NB4 (cell line): ENCODE results near the gene MEF2A.

ENCODE experiments used
- DNase-seq: peaks from one replicate; pipeline ENCODE4 v3.0.0; 2010; ENCODE audit warnings: low read depth
- H3K4me3 ChIP-seq: one replicate; pipeline ENCODE4 v1.5.1; 2011; ENCODE audit warnings: mild to moderate bottlenecking, low read depth, low read length, moderate library complexity
- CTCF ChIP-seq: IDR thresholded peaks from one replicate; pipeline ENCODE4 v1.5.1; 2012; ENCODE audit warnings: low read depth, low read length
- MYC ChIP-seq: IDR thresholded peaks from 2 replicates; pipeline ENCODE4 v1.6.1; 2011; ENCODE audit warnings: low read depth, low read length
- POLR2A ChIP-seq: IDR thresholded peaks from 2 replicates; pipeline ENCODE4 v1.6.1; 2011; ENCODE audit warnings: mild to moderate bottlenecking; ENCODE audit not compliant: insufficient read length; ENCODE audit errors: extremely low read depth
- TF ChIP-seq, protein P1 (sequence below): IDR thresholded peaks from 2 replicates; pipeline ENCODE4 v1.6.1; 2011; ENCODE audit warnings: low read depth, low read length

The MEF2A gene

DNA sequence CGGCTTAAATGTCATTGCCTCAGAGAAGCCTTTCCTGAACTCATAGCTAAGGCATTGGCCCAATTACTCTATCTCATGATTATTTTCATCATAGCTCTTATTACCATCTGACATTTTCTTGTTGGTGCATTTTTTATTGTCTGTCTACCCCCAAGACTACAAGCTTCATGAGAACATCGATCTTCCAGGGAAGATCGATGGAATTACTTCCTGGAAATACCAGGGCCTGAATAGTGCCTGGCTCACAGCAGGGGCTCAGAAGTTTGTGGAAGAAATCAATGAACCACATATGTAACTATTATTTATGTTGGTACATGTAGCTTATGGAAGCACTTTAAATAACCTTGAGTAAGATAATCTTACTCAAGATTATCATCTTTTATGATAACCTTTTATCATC, 7.7 kb upstream of the MEF2A start:
- no peak overlapping the region for H3K4me3 ChIP-seq
- DNase-seq: no peak
- TF ChIP-seq CTCF (no peak), POLR2A (no peak), MYC (no peak)
- TF ChIP-seq, protein P1, sequence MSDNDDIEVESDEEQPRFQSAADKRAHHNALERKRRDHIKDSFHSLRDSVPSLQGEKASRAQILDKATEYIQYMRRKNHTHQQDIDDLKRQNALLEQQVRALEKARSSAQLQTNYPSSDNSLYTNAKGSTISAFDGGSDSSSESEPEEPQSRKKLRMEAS: no peak

GRCh38 chr15:99558571-99558970, 7.2 kb upstream of the MEF2A start:
- no peak for DNase-seq
- TF ChIP-seq, protein P1: no peak
- no peak for TF ChIP-seq CTCF
- TF ChIP-seq POLR2A: no peak
- TF ChIP-seq MYC: no peak
- H3K4me3 ChIP-seq: no peak overlapping the region

DNA sequence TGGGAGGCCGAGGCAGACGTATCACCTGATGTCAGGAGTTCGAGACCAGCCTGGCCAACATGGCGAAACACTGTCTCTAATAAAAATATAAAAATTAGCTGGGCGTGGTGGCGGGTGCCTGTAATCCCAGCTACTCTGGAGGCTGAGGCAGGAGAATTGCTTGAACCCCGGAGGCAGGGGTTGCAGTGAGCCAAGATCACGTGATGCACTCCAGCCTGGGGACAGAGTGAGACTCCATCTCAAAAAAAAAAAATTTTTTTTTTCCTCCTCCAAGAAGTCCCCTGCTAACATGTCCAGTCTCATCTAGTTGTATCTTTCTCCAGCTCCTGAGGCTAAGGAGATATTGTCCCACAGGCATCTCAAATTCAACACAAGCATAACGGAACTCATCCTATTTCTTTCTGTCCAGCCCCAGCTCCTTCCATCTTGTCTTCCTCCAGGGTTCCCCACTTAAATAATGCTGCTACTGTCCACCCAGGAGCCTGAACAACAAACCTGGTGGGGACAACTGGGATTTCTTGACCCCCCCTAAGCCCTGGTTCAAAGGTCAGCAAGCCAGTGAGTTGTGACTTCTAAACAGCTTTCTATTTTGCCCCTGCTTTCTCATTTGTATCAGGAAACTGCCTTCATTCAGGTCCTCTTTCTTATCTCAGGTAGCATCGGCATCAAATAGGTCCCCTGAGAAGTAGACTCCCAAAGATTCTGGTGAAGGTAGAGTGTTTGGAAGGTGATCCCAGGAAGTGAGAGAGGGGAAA, 4.1 kb upstream of the MEF2A start:
- no peak for TF ChIP-seq CTCF
- TF ChIP-seq MYC: no peak
- TF ChIP-seq POLR2A: no peak
- TF ChIP-seq, protein P1: no peak
- no peak for DNase-seq
- no peak overlapping the region for H3K4me3 ChIP-seq

DNA sequence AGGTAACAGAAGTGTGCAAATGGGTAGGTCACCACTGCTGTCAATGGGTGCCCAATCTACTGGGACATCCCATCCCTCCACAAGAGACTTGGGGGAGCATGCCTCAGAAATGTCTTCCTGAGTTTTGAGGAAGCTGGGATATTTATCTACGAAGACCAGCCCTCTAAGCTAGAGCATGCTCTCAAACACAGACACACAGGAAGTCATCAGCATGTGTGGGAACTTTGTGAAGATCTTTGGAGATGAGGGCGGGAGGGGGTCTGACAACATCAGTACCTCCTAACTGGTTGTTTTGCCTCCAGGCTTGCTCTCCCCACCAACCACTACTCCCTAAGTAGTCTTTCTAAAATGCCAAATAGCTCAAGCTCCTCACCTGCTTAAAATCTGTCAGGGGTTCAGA, 3.5 kb upstream of the MEF2A start:
- TF ChIP-seq POLR2A (no peak), MYC (peak; percentile 39; the same call in 1 of the 2 replicates)
- TF ChIP-seq, protein P1: peak; percentile 44
- no peak overlapping the region for H3K4me3 ChIP-seq
- DNase-seq: peak; percentile 60

DNA sequence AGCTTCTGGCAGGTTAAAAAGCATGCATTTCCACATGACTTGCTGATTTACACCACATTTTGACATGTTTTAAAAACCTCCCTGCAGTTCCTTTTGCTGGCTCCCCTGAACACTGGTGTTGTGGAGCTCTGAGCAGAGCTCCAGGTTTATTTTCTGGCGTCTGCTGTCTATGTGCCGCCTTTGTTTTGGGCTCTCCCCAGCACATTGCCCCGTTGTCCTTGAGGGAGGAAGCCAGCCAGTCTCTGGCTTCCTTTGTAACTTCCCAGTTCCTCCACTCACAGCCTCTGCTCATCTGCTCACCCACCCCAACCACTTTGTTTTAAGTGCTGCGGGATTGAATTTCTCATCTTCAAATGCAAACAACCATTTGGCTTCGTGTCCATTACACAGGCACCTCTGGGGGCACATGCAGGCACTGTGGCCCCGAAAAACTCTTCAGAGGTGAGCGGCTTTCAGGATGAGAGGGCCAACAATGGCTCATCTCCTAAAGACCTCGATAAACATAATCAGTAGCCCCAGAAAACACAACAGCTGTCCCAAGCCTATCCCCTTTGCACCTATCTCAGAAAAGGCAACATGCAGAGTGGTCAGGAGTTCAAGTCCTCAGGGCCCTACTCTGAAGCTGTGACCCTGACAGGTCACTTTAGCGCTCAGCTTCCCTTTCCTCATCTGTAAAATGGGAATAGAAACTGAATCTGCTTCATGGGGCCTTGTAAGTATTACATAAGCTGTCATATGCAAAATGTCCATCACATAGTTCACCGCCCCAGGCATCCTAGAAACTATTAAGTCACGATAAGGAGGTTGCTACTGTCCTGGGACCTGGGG, 1.3 kb upstream of the MEF2A start:
- TF ChIP-seq CTCF (no peak), MYC (no peak)
- TF ChIP-seq, protein P1: peak; percentile 22; the same call in 1 of the 2 replicates
- DNase-seq: peak; percentile 69
- peak overlapping the region; percentile 18 for H3K4me3 ChIP-seq

GRCh38 chr15:99565049-99565298, 810 bp upstream of the MEF2A start:
- no peak for DNase-seq
- TF ChIP-seq MYC: no peak
- TF ChIP-seq POLR2A: no peak
- no peak for TF ChIP-seq CTCF
- TF ChIP-seq, protein P1: no peak
- peak overlapping the region; percentile 18 for H3K4me3 ChIP-seq
